HG03064 (cell line): ENCODE measurements around the gene SLC48A1.

Experiments
- ATAC-seq: cut with Tn5 transposase; IDR thresholded peaks from one replicate; pipeline ENCODE4 v1.9.1; 2021; ENCODE audit warnings: low read depth; ENCODE audit not compliant: unreplicated experiment

Gene SLC48A1

GRCh38 chr12:47744005-47744651 lies 28.9 kb upstream of the SLC48A1 start:
- ATAC-seq = no peak

DNA sequence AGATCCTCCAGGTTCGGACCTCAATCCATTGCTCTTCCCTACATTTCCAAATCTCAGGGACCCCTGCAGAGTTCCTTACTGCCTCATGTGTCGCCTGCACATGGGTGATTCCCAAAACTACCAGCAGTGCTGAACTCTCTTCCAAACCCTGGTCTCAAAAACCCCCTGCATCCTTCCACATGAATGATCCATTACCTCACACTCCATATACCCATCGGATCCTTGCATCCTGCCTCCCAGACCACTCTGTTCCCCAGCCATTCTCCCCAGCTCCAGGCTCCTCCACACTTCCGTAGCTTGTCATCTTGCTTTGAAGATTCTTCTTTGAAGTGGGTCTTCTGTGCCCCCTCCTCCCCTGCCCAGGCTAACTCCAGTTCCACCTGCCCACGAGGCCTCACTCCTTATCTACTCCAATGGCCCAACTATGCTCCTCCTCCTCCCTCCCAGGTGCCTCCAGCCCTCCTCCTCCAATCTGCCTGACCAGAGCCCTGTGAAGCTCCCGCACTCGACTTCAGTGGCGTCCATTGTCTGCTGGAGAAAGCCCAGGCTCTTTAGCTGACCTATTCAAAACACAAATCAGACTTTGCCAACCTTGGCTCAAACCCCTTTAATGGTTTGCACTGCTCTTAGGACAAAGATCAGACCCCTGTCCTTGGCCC lies 28.1 kb upstream of the SLC48A1 start:
- no peak for ATAC-seq

- ATAC-seq = no peak
These were observed 27.5 kb upstream of the SLC48A1 start for GRCh38 chr12:47745485-47746041.

DNA sequence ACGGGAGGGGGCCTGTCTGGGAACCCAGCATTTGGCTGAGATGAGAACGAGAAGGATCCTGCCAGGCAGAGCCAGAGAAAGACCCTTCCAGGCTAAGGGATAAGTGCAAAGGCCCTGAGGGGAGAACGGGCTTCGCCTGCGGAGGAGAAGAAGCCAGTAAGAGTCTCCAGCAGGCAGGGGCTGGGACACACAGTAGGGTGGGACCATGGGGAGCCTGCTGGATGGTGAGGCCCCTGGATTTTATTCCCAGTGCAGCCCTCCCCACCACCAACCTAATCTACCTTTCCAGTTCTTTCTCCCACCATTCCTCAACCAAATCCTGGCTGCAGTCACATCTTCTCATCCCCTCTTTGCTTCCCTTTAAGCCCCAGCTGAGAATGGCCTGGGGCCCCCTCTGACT lies 27.0 kb upstream of the SLC48A1 start:
- ATAC-seq = no peak

- no peak for ATAC-seq
These were observed 26.5 kb upstream of the SLC48A1 start for GRCh38 chr12:47746523-47746922.

DNA sequence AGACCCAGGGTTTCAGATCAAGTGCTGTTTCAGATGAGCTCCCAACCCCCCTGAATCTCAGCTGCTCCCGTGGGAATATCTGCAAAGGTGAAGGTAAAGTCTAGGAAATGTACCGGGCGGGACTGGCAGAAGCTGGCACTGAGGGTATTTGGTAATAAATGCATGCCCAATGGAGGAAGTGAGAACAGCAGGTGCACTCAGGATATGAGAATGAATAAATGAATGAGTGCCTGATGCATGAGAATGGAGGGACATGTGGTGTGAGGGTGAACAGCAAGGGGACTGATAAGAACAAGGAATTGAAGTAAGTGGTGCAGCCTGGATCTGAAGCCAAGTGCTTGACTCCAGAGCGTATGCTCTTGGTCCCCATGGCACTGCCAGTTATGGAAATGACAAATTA lies 25.9 kb upstream of the SLC48A1 start:
- no peak for ATAC-seq

DNA sequence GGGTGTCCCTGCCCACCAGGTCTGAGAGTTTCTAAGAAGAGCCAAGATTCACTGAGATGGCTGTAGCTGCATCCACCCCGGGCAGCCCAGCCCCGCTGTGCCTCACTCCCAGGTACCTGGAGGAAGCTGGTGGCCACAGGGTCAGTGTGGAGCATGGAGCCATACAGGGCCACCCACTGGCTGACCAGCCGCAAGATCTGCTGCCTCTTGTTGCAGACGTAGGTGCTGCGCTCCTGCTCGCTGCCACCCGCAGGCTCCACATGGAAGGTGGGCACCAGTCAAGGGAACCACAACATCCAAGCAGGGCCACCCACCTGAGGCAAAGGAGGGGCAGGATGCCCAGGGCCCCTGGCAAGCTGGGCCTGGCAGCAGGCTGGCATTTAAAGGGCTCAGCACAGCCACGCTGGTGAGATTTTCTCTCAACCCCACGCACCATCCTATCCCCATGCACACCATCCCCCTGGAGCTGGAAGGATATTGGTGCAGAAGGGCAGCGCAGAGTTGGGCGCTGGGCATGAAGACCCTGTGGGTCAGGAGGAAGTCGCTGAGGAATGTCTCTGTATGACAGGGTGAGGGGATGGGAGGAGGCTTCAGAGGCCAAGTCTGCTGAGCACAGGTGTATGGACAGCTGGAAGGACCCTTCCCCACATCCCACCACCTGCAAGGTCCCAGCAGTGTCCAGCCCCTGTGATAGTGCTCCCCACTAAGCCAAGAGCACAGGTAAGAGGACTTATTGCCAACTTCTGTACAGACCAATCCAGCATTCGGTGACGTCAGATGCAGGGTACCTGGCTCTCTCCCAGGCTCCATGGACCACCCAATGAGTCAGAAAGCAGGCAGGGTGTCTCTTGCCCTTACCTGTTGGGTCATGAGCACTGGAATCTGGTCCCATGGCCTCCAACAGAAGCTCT lies 25.2 kb upstream of the SLC48A1 start:
- ATAC-seq = no peak

- ATAC-seq = no peak
These were observed 24.6 kb upstream of the SLC48A1 start for GRCh38 chr12:47748507-47748828.

GRCh38 chr12:47748899-47749298 lies 24.1 kb upstream of the SLC48A1 start:
- ATAC-seq = no peak

GRCh38 chr12:47750229-47750798 lies 22.7 kb upstream of the SLC48A1 start:
- no peak for ATAC-seq

DNA sequence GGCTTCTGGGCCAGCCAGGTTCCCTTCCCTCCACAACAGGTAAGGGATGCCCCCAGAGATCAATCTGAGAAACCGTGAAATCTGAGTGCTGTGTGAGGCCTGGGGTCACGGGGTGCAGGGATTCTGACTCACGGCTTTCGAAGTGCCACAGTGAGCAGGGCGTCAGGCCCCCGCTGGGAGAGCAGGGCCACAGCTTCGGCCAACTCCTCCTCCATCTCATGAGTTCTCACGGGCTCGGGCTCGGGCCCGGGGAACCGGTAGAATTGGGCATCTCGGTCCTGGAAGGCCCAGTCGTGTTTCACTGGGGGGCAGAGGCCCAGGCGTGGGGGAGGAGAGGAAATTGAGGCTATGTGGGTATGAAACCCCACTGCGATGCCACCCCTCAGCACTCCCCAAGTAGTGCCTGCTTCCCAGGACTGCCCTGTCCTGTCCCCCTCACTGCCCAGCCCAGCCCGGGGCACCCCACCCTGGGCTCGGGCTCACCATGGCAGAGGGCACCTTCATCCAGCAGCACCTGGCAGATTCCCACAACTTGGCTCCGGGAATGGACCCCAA lies 22.0 kb upstream of the SLC48A1 start:
- ATAC-seq = no peak

DNA sequence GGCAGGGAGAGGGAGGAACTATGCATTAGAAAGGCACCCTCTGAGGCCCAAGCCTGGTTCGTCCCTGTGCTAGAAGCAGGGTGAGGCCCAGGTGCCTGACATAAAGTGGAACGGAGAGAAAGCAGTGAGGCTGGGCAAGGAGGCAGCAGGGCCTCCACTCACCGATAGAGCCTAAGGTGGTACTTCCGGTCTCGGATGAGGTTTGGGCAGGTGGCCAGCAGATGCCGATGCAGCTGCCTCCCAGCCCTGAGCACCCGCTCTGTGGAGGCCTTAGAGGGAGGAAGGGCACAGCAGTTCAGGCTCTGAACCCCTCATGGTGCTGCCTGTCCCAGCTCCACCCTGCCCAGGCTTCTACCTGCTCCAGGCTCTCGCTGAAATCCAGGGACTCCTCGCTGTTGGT lies 21.5 kb upstream of the SLC48A1 start:
- ATAC-seq = no peak

GRCh38 chr12:47752121-47752520 lies 20.9 kb upstream of the SLC48A1 start:
- no peak for ATAC-seq

DNA sequence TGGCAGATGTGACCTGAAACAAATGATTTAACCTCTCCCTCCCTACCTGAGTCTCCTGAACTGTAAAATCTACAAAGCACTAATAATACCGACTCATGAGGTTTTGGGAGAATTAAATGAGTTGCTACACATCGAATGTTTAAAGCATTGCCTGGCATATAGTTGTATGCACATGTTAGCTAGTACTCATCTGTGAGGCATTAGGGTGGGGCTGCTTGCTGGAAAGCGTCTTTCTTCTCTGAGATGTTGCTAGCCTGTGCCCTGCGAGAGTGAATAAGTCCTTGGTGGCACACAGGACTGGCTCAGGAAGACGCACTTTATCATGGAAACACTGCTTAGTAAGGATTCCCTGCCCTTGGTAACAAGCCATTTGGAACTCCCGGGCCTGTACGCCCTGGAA lies 20.5 kb upstream of the SLC48A1 start:
- no peak for ATAC-seq

DNA sequence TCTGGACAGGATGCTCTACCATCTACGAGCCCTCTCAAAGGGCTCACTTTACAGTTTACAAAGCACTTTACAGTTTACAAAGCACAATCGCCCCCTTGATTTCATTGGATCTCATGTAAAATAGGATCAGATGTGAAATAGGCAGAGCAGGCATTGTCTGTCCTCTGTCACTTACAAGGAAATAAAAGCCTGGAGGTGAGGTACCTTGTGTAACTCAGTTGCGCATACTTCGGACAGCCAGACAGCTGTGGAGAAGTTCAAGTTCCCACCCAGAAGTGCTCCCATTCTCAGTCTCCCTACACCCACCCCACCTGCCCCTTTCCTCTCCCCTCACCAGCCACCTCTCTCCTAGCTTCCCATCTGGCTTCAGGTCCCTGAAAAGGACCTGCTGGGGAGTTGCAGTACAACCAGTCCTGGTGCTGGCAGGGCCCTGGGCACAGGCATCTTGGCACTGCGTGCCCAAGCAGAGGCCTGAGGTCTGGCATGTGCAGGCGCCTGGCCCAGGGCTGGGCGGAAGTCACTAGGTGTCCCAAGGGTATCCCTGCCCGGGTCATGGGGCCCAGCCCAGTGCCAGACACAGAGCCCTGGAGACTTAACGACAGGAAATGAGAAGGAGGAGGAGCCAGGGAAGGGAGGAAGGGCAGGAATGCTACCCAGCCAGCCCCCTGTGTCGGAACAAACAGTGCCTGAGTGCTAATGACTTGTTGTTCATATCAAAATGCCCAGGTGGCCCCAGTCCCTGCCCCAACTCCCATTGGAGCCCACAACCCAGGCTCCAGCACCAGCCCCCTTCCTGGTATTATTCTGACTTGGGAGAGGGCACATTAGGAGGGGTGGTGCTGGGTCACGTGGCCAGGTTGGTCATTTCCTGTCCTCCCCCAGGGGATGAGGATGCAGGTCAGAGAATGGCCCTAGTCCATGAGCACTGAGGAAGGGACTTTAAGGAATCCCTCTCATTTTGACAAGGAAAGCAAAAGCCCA lies 19.7 kb upstream of the SLC48A1 start:
- ATAC-seq = no peak

- no peak for ATAC-seq
These were observed 18.9 kb upstream of the SLC48A1 start for GRCh38 chr12:47754126-47754525.

- ATAC-seq = peak; percentile 28
These were observed 18.2 kb upstream of the SLC48A1 start for GRCh38 chr12:47754881-47755280.

GRCh38 chr12:47755655-47756562 lies 17.1 kb upstream of the SLC48A1 start:
- ATAC-seq = peak; percentile 63
